Nephron (organoid): Measurements from ENCODE around the gene BABAM2.
A peak's percentile ranks its signal among the peaks of the same experiment; 100 is the strongest.
"Not testable (repeated sequence)": the region's sequence is repeated elsewhere in the genome, so short reads cannot be mapped to it uniquely, and the experiment has no call there.

ENCODE experiments used
- H3K27ac Mint-ChIP-seq, 3 experiments: 2 replicates each; pipeline ENCODE4 v1.8.0; 2020; ENCODE audit warnings: mixed read lengths in 3 of 3, mild to moderate bottlenecking in 2 of 3, moderate library complexity in 1 of 3
- H3K27me3 Mint-ChIP-seq: 2 replicates; pipeline ENCODE4 v1.8.0; 2021; ENCODE audit warnings: low read depth, mild to moderate bottlenecking, moderate library complexity, mixed read lengths
- H3K36me3 Mint-ChIP-seq: 2 replicates; pipeline ENCODE4 v1.8.0; 2020; ENCODE audit warnings: low read depth, mixed read lengths
- H3K4me1 Mint-ChIP-seq: 2 replicates; pipeline ENCODE4 v1.8.0; 2020; ENCODE audit warnings: mixed read lengths
- H3K4me3 Mint-ChIP-seq, 3 experiments: 2 replicates each; pipeline ENCODE4 v1.8.0; 2020; ENCODE audit warnings: mild to moderate bottlenecking in 3 of 3, mixed read lengths in 3 of 3, moderate library complexity in 2 of 3
- H3K9me3 Mint-ChIP-seq: 2 replicates; pipeline ENCODE4 v1.8.0; 2020; ENCODE audit warnings: mixed read lengths
- TF ChIP-seq, protein P1 (sequence below), 3 experiments: fragments of 200-600 bp; sonication (generic); IDR thresholded peaks; one replicate each; pipeline ENCODE4 v1.5.0; 2021; ENCODE audit warnings: antibody characterized with exemption in 3 of 3; ENCODE audit not compliant: unreplicated experiment in 3 of 3

BABAM2 gene

DNA sequence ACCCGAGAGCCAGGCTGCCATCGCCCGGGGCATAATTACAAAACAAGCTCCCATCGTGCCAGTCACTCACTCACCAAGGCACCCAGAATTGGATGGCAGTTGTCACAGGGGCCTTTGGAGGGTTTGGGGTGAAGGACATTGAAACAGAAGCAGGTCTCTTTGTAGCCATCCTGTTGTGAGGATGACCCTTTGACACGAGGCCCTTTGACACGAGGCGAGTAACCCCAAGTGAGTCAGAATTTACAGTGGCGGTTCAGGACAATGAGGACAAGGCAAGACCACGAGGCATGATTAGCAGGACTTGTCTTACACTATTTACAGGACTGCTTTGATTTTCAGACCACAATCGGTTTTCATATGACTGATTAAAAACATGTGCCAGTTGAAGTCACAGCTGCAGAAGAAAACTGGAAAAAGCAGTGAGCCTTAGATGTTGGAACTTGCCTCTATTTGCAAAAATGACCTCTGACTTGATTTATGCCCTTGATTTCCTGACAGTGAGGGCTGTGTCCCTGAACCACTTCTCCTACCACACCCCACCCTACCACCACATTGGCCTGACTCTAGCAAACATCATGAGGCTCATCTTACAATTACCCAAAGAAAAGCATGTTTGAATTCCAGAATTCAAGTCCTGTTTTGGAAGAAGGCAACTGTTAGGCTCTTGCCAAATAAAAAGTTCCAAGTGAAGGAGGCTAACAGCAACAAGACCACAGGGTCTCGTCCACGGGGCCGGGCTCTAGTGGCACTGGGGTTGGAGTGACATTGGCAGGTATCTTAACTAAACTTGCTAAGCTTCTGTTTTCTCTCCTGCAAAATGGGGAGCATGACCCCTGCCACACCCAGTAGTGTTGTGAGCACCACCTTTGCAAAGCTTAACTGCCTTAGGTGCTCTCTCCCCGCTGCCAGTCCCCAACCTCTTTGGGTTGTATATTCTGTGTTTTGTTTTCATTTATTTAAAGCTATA is 437.7 kb downstream of the BABAM2 start:
- TF ChIP-seq, protein P1, sequence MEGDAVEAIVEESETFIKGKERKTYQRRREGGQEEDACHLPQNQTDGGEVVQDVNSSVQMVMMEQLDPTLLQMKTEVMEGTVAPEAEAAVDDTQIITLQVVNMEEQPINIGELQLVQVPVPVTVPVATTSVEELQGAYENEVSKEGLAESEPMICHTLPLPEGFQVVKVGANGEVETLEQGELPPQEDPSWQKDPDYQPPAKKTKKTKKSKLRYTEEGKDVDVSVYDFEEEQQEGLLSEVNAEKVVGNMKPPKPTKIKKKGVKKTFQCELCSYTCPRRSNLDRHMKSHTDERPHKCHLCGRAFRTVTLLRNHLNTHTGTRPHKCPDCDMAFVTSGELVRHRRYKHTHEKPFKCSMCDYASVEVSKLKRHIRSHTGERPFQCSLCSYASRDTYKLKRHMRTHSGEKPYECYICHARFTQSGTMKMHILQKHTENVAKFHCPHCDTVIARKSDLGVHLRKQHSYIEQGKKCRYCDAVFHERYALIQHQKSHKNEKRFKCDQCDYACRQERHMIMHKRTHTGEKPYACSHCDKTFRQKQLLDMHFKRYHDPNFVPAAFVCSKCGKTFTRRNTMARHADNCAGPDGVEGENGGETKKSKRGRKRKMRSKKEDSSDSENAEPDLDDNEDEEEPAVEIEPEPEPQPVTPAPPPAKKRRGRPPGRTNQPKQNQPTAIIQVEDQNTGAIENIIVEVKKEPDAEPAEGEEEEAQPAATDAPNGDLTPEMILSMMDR (IDR thresholded peaks at IDR 0.05; ENCODE audit: unreplicated experiment in 3 of 3): no peak
- Mint-ChIP-seq H3K4me1 (peaks cover 50% of the 10 kb centered on the region), H3K36me3 (peaks cover 24% of the 10 kb centered on the region), H3K27ac (peak overlapping the region; percentile 55 to 90 (median 61)), H3K4me3 (no peak overlapping the region), H3K27me3 (peaks cover 4% of the 10 kb centered on the region), H3K9me3 (peaks cover 9% of the 10 kb centered on the region)

GRCh38 chr2:28329184-28329583 is 438.7 kb downstream of the BABAM2 start:
- H3K36me3 Mint-ChIP-seq: peaks cover 24% of the 10 kb centered on the region
- H3K27ac Mint-ChIP-seq: peak overlapping the region in 2 of 3 experiments; percentile 44 to 90
- peaks cover 4% of the 10 kb centered on the region for H3K27me3 Mint-ChIP-seq
- TF ChIP-seq, protein P1 (IDR thresholded peaks at IDR 0.05; ENCODE audit: unreplicated experiment in 3 of 3): no peak
- H3K4me1 Mint-ChIP-seq: peaks cover 52% of the 10 kb centered on the region
- no peak overlapping the region for H3K4me3 Mint-ChIP-seq
- peaks cover 9% of the 10 kb centered on the region for H3K9me3 Mint-ChIP-seq

GRCh38 chr2:28330722-28331121 is 440.2 kb downstream of the BABAM2 start:
- not testable (repeated sequence) for H3K9me3 Mint-ChIP-seq, H3K27me3 Mint-ChIP-seq
- peaks cover 24% of the 10 kb centered on the region for H3K36me3 Mint-ChIP-seq

DNA sequence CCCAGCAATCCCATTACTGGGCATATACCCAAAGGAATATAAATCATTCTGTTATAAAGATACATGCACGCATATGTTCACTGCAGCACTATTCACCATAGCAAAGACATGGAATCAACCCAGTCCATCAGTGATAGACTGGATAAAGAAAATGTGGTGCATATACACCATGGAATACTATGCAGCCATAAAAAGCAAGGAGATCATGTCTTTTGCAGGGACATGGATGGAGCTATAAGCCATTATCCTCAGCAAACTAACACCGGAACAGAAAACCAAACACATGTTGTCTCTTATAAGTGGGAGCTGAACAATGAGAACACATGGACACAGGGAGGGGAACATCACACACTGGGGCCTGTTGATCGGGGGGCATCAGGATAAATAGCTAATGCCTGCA is 441.3 kb downstream of the BABAM2 start:
- Mint-ChIP-seq H3K4me1 (peaks cover 63% of the 10 kb centered on the region), H3K4me3 (peak overlapping the region in 1 of 3 experiments; percentile 19), H3K27ac (peak overlapping the region in 1 of 3 experiments; percentile 55), H3K36me3 (peaks cover 24% of the 10 kb centered on the region)
- H3K9me3 Mint-ChIP-seq, H3K27me3 Mint-ChIP-seq: not testable (repeated sequence)

More at GRCh38 chr2:28330722-28331121, 440.2 kb downstream of the BABAM2 start:
- H3K4me3 Mint-ChIP-seq, H3K27ac Mint-ChIP-seq: not testable (repeated sequence)
- peaks cover 55% of the 10 kb centered on the region for H3K4me1 Mint-ChIP-seq

DNA sequence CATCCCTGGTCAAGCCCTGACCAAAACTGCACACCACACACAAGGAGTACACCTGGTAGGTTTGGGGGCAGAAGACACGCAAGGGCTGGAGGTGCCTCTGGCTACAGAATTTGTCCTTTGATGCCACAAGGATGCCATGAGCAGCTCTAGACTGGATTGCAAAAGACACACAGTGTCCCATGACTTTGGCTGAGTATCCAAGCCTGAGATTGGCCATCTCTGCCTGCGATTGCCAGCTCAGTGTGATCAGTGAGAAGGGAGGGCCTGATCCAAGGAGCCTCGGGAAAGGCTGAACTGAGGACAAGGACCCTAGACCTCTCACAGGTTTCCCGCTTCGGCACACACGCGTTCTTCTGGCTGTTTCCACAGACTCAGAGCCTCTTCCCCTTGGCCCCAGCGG is 442.2 kb downstream of the BABAM2 start:
- Mint-ChIP-seq H3K36me3 (peaks cover 22% of the 10 kb centered on the region), H3K4me1 (peaks cover 56% of the 10 kb centered on the region), H3K27ac (peak overlapping the region in 1 of 3 experiments; percentile 92), H3K4me3 (no peak overlapping the region), H3K9me3 (peaks cover 9% of the 10 kb centered on the region), H3K27me3 (no peaks in the 10 kb centered on the region)
- TF ChIP-seq, protein P1 (IDR thresholded peaks at IDR 0.05; ENCODE audit: unreplicated experiment in 3 of 3): no peak

- TF ChIP-seq, protein P1 (IDR thresholded peaks at IDR 0.05; ENCODE audit: unreplicated experiment in 3 of 3): no peak
- peaks cover 55% of the 10 kb centered on the region for H3K4me1 Mint-ChIP-seq
- peak overlapping the region in 1 of 3 experiments; percentile 51 for H3K4me3 Mint-ChIP-seq
- peak overlapping the region in 2 of 3 experiments; percentile 76 to 92 for H3K27ac Mint-ChIP-seq
- peaks cover 22% of the 10 kb centered on the region for H3K36me3 Mint-ChIP-seq
- peaks cover 9% of the 10 kb centered on the region for H3K9me3 Mint-ChIP-seq
- H3K27me3 Mint-ChIP-seq: no peaks in the 10 kb centered on the region
Measured at GRCh38 chr2:28333606-28334526, 443.3 kb downstream of the BABAM2 start.
